Measurements from ENCODE around the gene THSD7B.

The THSD7B gene

GRCh38 chr2:137156221-137156844, 391.0 kb downstream of the THSD7B start:
- DNase-seq (ENCODE audit: low read depth): no peak

DNA sequence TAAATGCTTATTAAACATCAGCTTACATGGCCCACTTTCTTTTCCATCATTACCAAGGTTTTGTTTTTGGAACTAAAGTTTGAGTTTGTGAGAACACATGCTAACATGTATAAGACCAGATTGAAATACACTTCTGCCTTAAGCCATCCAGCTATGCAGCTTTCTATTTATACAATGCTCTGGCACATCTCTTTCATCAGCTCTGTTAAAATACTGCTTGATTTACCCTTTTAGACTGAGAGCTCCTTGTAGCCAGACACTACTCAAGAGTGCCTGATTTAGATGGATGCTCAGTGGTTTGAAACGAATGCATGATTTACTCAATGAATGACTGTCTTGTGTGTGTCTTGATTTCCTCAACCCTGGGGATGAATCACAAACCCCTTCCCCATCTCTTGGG, 392.5 kb downstream of the THSD7B start:
- DNase-seq (ENCODE audit: low read depth): no peak

DNA sequence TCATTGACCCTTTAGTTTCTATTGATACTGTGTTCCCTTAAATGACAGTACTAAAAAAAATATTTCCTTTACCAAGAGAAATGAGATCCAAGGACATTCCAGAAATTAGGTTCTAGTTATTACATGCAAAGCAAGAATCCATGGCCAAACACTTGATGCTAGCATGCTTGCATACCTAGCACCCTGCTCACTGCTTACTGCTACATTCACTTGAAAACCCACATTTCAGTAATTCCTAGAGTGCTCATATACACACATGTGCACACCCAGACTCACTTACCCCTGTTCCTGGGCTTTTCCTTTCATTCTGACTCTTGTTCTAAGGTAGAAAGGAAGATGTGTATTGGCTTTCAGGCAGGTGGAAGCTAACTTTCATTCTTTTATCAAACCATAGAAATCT, 395.9 kb downstream of the THSD7B start:
- no peak for DNase-seq (ENCODE audit: low read depth)

GRCh38 chr2:137165968-137166367, 400.6 kb downstream of the THSD7B start:
- DNase-seq (ENCODE audit: low read depth): no peak

DNA sequence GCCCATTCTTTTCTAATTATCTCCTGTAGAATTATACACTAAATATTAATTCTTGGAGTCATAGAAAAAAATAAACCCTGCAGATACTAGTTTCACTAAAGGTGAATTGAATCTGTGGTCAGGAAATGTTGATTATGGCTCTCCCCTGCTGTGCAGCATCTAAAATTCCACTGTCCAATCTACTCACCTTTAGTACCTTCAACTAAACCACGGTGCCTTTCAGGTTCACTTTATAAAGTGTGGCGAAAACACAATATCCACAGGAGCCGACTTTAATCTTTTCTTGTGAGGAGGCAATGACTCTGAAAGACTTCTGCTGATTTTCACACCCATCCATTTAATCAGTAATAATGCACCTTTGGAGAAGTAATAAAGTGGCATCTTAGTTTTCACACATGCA, 402.3 kb downstream of the THSD7B start:
- DNase-seq (ENCODE audit: low read depth): no peak

DNA sequence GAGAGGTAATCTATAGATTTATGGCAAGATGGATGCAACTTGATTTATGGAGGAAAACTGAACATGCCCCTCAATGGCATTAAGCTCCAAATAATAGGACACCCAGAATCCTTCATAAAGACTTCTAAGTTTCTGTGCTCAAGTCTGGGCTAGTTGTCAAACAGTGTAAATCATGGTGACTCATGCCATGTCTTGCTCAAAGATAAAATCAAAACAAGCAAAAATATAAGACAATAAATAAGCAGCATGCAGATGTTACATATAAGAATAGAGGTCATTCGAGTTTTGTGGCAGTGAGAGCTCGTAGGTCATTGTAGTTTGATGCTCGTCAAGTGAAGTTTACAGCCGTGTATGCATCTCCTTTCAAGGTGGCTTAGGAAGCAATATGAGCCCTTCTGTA, 403.2 kb downstream of the THSD7B start:
- no peak for DNase-seq (ENCODE audit: low read depth)

DNA sequence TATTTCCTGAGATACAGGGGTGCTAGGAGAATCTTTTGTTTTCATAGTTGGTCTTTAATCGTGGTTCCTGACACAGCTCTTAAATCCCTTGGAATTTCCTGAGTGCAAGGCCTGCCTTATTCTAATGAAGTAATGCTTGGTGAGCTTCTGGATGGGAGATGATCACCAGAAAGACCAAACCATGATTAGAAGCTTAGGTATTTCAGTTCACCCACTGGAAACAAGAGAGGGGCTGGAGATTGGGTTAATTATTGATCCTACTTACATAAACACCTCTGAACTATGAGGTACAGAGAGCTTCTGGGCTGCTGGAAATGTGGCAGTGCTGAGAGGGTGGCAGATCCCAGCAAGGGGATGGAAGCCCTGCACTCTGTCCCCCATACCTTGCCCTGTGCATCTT, 406.8 kb downstream of the THSD7B start:
- DNase-seq (ENCODE audit: low read depth): no peak

DNA sequence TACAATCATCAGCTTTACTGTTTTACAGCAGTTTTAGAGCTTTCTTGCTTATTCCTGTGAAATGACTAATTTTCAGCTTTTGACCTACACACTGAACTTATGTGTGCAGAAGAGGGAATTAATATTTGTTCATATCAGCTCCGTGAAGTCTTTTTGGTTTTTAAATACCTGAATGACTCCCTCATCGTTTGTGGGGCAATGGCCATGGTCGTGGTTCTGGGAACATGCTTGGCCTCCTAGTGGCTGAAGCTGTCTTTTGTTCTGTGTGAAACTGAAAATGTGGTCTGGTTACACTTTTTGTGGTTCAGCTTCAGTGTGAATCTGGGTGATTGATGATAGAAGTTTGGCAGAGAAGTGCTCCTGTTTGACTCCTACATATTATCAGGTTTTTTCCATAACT, 408.1 kb downstream of the THSD7B start:
- no peak for DNase-seq (ENCODE audit: low read depth)

DNA sequence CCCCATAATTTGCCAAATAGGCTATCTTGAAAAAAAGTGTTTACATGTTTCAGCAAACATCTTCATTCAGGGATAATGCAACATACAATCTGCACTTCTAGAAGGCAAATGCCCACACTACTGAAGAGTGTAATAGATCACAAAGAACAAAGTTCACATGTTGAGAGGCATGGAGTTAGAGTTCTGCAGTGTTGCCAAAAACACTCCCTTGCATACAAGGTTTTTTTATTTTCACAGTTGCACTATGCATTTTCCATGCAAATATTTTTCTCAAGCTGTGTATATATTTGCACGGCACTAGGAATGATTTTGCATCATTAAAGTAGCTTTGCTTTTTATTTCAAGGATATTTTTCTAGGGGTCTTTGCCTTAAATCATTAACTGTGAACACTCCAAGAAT, 409.9 kb downstream of the THSD7B start:
- DNase-seq (ENCODE audit: low read depth): no peak

DNA sequence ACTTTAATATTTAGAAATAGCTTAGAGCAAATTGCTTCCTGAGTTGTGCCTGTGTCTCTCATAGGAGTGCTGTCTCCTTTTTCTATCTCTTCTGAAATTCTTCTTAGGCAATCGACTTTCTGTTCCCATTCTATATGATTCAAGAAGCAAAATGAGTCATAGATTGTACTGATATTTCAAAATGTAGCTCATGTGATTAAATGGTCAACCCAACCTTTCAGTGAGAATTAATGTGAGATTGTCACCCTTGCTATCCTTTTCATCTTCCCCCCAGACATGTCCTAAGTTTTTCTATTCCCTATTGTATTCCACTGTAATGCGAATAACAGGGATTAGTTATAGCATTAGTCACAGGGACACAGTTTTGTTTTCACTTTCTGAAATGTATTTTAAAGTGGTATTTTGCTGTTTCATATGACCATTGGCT, 413.6 kb downstream of the THSD7B start:
- no peak for DNase-seq (ENCODE audit: low read depth)

- DNase-seq (ENCODE audit: low read depth): no peak
Observed at GRCh38 chr2:137179542-137179941, 414.2 kb downstream of the THSD7B start.

DNA sequence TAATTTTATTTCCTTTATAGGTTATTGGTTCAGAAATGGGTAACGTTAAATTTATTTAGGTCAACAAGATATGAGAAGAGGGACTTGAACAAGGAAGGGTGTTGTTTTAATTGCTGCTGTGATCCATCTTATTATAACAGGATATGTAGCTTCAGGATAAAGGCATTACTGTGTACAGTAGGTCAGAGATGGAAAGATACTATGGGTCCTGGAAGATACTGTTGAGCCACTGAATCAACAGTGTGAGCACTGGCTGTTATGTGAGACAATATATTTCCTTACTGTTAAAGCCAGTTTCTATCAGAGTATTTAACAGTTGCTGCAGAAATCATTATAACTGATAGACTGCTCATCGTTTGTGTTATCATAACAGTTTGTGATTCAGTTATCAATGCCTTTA, 414.7 kb downstream of the THSD7B start:
- DNase-seq (ENCODE audit: low read depth): no peak

GRCh38 chr2:137181370-137181769, 416.0 kb downstream of the THSD7B start:
- no peak for DNase-seq (ENCODE audit: low read depth)

GRCh38 chr2:137182071-137182470, 416.7 kb downstream of the THSD7B start:
- DNase-seq (ENCODE audit: low read depth): no peak

- DNase-seq (ENCODE audit: low read depth): no peak
Observed at GRCh38 chr2:137183206-137183898, 418.0 kb downstream of the THSD7B start.

DNA sequence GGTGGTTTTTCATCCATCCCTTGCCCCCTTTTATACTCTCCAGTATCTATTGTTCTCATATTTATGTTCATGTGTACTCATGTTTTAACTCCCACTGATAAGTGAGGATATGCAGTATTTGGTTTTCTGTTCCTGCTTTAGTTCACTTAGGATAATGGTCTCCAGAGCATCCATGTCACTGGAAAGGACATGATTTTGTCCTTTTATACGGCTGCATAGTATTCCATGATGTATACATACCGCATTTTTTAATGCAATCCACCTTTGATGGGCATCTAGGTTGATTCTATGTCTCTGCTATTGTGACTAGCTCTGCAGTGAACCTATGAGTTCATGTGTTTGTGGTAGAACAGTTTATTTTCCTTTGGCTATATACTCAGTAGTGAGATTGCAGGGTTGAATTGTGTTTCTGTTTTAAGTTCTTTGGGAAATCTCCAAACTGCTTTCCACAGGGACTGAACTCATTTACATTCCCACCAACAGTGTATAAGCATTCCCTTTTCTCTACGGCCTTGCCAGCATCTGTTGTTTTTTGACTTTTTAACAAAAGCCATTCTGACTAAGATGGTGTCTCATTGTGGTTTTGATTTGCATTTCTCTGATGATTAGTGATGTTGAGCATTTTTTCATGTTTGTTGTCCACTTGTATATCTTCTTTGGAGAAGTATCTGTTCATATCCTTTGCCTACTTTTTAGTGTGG, 420.2 kb downstream of the THSD7B start:
- DNase-seq (ENCODE audit: low read depth): no peak

DNA sequence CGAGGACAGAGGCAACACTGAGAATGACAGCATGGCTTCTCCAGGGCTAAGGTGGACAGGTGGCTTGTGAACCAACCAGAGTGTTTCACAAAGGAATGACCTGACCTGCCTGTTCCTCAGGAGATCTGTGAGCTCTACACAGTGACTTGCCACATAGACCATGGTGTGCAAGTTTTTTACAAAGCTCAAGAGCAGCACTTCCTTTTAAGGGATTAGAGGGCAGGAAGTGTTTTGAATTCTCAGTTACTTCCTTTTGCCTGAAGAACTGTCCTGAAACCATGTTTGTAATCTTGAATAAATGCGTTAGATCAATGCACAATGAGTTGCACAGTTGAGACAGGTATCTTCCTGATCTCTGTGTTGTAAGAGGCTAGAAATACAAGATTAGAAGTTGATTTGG, 421.9 kb downstream of the THSD7B start:
- DNase-seq (ENCODE audit: low read depth): no peak

DNA sequence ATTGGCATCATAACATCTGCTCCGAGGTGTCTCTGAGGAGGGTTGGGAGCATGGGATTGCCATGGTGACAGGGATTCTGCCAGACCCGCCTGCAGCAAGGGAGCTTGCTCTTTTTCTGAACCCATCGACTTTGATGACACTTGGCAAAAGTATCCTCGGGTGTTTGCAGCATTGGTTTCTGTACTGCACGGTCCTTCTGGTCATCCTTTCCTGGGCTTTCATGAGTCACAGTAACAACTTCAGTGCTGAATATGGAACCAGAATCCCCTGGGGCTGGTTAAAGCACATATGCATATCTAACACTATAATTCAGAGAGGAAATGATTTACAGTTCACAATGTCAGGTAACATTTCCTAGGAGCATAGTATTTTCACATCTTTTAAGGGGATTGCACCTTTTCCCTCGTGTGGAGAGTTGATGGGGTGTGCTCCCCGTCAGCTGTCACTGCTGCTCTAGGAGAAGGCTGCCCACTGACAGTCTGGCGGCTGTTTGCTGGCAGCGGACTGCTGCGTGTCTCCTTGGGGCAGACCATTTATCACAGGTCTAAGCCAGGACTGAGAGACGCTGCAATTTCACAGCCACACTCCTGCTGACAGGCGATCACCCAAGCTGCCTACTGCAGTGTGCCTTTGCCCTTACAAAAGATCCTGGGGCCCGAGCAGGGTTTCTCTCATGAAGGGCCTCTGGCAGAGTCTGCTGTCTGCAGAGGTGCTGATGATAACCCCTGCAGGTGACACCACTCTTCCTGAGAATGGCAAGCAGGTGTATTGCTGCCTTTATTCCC, 425.3 kb downstream of the THSD7B start:
- no peak for DNase-seq (ENCODE audit: low read depth)

DNA sequence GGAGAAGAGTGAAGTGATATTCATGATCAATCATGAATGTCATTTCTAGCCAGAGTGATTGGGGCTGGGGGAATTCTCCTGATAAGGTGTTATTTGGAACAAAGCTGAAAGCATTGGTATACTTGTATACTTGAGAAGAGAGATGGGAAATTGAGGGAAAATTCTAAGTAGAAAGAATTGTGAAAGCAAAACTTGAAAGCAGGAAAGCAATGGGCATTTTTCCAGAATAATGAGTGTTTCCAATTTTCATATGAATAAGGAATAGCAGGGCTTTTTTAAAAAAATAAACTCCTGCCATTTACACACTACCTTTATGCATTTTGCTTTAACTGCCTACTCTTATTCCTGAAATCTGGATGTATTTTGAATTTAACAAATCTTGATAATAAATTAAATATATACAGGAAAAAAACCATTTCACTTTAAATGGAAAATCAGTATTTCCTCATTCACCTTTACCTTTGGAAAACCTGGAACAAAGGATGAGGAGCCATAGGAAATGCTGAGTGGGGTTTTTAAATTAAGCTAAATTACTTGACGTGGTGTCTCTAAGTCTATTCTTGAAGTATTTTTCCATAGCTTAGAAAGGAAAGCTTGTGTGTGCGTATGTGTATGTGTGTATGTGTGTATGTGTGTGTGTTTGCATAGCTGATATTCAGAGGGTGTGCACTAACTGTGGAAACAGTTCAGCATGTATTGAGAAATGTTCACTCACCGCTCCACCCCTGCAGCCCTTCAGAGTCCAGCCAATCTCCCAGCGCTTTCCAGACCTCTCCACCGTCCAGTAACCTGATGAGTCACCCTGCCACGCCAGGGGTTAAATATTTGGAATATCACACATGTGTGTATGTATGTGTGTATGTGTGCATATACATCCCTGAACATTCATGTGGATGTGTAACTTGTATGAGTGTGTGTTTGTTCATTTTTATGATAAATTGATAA, 427.3 kb downstream of the THSD7B start:
- no peak for DNase-seq (ENCODE audit: low read depth)

- DNase-seq (ENCODE audit: low read depth): no peak
Observed at GRCh38 chr2:137193401-137193800, 428.1 kb downstream of the THSD7B start.

- DNase-seq (ENCODE audit: low read depth): no peak
Observed at GRCh38 chr2:137194111-137194510, 428.8 kb downstream of the THSD7B start.

DNA sequence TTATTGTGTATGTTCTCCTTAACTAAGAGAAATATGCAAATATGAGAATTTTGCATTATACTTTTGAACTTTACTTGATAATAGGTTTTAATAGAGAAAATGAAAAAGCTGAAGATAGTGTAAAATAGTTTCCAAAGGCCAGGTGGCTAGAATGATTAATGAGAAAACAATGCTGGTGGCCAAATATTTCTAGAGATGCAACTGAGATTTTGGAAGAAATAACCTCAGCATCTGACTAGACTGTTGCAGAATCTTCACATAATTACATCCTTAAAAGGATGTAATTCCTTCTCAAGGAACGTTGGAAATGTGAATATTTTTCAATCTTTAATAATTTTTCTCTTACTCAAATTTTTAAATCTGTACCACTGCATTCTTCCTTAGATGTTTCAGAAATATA, 434.4 kb downstream of the THSD7B start:
- no peak for DNase-seq (ENCODE audit: low read depth)

Measured in stimulated activated CD8-positive, alpha-beta memory T cell treated with anti-CD3 and anti-CD28 coated beads, Interleukin-7, amount 100 ng/mL, for 24 hours (primary cell).